Hematopoietic multipotent progenitor cell treated with erythropoietin and hydrocortisone succinate and interleukin-3 and kit ligand, for 4 days (in vitro differentiated cells): ENCODE measurements around the gene SEC24C.
"Not testable (repeated sequence)": the region's sequence is repeated elsewhere in the genome, so short reads cannot be mapped to it uniquely, and the experiment has no call there.

Experiments
- DNase-seq: peaks from one replicate; pipeline ENCODE4 v3.0.0-alpha.2; 2015

Gene SEC24C

DNA sequence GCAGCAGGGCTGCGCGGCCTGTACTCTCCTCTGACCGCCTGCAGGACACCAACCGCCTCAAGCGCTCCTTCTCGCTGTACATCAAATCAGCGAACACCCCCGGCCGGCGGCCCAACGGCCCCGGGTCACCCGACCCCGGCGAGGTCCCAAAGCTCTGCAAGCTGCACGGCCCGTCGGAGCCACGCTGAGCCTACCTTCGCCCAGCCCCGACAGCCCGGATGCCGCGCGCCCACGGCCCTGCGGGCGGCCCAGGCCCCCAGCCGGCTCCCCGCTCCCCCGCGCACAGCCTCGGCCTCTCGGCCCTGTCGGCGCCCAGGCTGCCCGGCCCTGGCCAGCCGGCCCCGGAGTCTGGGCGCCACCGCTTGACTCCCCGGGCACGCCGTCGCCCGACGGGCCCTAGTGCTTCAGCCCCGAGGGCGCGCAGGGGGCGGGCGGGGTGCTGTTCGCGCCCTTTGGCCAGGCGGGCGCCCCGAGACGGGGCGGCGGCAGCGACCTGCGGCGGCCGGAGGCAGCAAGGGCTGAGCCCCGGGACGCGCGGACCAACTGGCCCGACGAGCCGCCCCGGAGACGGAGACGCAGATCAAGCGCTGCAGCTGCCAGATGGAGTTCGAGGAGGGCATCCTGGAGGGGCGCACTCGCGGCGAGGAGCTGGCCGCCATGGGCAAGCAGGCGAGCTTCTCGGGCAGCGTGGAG, 11.1 kb upstream of the SEC24C start:
- no peak for DNase-seq

DNA sequence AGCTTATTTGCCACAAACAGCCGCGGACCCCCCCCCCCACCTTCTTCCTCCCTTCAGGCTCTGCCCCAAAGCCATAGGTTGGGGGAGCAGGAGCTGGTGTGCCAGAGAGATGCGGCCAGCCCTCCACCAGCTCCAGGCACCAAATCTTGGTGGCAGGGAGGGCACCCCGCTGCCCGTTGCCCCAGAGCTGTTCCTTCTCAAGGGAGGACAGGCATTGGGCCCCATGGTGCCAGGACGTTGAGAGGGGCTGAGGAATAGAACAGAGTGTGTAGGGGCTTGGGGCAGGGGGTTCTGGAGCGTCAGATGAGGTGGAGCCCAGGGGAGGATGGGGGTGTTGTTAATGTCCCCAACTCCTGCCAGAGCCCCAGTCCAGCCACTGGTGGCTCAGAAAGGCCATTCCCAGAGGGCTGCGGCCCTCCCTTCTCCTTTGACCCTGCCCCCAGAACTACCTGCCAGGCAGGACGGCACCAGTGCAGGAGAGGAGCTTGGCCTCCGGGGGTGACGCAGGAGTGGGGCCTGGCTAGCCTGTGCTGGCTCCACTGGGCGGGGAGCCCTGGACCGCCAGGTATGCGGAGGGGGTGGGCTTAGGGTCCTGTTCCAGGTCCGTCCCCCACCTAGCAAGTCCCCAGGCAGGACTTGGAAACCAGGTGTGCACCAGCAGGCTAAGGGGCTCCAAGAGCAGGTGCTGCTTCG, 10.0 kb upstream of the SEC24C start:
- no peak for DNase-seq

DNA sequence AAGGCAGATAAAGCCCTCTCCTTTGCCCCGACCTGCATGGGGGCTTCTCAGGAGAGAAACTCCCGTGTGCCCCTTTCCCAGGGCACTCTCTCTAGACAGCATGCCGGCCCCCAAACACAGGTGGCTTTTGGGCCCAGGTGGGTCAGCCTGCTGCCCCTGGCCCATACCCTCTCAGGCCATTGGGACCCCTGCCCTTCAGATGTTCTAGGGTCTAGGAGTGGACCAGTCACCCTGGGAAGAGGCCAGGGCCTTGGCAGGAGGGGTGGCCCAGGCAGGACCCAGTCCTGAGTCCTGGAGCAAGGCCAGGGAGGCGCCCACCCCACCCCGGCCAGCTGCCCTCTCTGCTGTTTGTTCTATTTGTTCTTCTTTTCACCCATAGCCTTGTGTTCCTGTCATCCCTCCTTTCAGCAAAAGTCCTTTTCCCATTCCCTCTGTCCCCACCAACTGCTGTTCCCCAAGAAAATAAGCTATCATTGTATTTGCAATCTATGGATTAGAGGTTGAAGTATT, 9.3 kb upstream of the SEC24C start:
- DNase-seq, result no peak

GRCh38 chr10:73740501-73741254, 3.5 kb upstream of the SEC24C start:
- DNase-seq, result not testable (repeated sequence)

- no peak for DNase-seq
Measured at GRCh38 chr10:73742454-73742734, 1.8 kb upstream of the SEC24C start.

GRCh38 chr10:73743327-73743904, 756 bp upstream of the SEC24C start:
- no peak for DNase-seq

GRCh38 chr10:73744664-73744975, 448 bp downstream of the SEC24C start:
- DNase-seq, result peak; percentile 87

DNA sequence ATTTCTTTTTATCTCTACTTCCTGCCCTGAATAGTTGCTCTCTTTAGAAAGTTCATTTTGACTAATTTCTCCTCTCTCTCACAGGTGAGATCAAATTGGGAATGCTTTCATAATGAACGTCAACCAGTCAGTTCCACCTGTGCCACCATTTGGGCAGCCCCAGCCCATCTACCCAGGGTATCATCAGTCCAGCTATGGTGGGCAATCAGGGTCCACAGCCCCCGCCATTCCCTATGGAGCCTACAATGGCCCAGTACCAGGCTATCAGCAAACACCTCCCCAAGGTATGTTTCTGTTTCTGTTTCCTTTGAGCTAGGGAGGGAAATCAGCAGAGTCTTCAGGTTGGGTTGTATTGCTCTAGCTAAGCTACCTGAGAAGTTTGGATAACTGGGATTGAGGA, 2.5 kb downstream of the SEC24C start:
- DNase-seq, result no peak

DNA sequence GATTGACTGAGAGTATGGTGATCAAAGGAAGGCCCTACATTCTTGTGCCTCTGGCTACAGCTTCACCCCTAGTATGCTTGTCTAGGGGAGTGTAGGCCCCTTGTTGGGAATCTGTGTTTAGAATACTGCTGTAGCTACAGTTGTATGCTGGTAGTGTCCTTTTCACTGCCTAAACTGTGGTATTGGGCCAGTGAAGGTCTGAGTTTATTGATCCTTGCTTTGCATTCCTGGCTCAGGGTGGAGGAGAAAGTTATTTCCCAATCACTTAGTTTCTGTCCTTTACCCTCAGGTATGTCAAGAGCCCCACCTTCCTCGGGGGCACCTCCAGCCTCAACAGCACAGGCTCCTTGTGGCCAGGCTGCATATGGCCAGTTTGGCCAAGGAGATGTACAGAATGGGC, 6.6 kb downstream of the SEC24C start:
- no peak for DNase-seq

DNA sequence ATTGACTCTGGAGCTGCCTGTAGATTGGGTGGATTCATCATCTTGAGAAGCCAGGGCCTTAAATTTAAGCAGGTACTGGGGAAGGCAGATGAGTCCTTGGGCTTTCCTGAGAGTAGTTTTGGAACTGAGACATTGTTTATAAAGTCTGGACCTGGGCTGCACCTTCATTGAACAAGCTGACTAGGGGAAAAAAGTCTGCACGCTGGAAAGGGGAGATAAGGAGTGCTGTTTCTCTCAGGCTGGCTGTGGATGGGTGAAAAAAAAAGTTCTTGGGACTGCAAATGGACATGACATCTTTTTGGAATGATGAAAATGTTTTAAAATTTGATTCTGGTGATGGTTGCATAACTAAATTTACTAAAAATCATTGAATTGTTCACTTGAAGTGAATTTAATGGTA, 12.0 kb downstream of the SEC24C start:
- no peak for DNase-seq

- no peak for DNase-seq
Measured at GRCh38 chr10:73758704-73759511, 14.7 kb downstream of the SEC24C start.

GRCh38 chr10:73759512-73760115, 15.4 kb downstream of the SEC24C start:
- no peak for DNase-seq

DNA sequence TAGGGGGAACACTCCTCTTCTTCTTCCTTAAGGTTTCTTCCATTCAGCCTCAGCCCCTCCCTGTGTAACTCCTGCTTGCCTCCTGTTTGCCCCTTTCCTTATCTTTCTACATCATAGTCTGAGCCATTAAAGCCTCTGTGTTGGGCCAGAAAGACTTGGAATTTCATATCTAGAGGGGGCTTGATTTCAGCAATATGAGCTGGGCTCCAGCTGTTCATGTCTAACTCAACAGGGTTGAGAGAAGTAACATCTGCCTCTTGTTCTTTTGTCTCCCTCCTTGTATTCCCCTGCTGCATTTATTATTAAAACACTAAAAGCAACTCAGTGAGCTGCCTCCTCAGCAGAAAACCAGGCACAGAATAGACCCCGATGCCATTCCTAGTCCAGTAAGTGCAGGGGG, 17.6 kb downstream of the SEC24C start:
- no peak for DNase-seq

DNA sequence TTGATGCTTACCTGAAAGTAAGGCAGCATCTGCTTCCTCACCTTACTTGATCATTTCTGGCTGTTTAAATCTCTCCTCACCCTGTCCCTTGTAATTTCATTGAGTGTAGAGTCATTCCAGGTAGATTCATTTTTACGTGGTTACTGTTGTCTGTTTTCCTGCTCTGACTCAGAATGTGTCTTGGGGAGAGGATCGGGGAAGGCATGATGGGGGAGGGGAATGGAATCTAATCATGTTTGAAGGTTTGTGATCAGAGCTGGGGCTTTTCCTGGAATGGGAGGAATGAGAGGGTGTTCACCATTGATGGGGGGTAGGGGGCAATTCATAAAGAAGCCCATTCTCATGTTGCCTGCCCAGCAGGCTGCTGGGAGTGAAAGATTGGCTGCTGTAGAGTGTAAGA, 18.7 kb downstream of the SEC24C start:
- no peak for DNase-seq

- no peak for DNase-seq
Measured at GRCh38 chr10:73763343-73763742, 19.2 kb downstream of the SEC24C start.

GRCh38 chr10:73765066-73765465, 20.9 kb downstream of the SEC24C start:
- no peak for DNase-seq

DNA sequence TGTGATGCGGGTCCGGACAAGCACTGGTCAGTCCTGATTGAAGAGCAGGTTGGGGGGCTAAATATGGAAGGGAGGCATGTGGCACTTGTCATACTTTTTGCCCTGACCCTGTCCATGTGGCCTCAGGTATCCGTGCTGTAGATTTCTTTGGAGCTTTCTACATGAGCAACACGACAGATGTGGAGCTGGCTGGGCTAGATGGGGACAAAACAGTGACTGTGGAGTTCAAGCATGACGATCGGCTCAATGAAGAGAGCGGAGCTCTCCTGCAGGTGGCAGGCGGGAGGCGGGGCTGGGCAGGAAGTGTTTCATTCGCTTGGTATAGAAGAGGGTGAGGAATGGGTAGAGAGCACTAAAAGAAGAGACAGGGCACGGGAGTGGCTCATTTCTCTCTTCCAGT, 24.7 kb downstream of the SEC24C start:
- DNase-seq, result no peak

GRCh38 chr10:73769396-73769795, 25.2 kb downstream of the SEC24C start:
- no peak for DNase-seq

- DNase-seq, result peak; percentile 89
Measured at GRCh38 chr10:73771722-73772280, 27.6 kb downstream of the SEC24C start.

DNA sequence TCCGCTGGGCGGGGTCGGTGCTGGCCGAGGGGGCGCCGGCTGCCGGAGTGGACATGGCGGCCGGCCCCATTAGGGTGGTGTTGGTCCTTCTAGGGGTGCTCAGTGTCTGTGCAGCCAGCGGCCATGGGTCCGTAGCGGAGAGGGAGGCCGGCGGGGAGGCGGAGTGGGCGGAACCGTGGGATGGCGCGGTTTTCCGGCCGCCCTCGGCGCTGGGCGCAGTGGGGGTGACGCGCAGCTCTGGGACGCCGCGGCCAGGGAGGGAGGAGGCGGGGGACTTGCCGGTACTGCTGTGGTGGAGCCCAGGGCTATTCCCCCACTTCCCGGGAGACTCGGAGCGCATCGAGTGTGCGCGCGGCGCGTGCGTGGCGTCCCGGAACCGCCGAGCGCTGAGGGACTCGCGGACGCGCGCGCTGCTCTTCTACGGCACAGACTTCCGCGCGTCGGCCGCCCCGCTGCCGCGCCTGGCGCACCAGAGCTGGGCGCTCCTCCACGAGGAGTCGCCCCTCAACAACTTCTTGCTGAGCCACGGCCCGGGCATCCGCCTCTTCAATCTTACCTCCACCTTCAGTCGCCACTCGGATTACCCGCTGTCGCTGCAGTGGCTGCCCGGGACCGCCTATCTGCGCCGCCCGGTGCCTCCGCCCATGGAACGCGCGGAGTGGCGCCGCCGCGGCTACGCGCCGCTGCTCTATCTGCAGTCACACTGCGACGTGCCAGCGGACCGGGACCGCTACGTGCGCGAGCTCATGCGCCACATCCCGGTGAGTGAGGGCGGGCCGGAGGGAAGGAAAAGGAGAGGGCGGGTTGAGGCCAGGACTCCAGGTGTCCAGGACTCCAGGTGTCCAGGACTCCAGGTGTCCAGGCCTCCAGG, 28.3 kb downstream of the SEC24C start:
- peak; percentile 90 for DNase-seq
